Kidney (tissue), 14 donors: ENCODE results near the gene PRR29. TPM values are rescaled to one million over a fixed set of nuclear protein-coding genes. Genes with fewer than 3 reads are reported as not detected.

Source experiments
- DNase-seq, 5 donors: peaks; one replicate each; pipeline ENCODE4 v3.0.0-alpha.2; 2013 to 2020
- FAIRE-seq: peaks from 2 replicates; lab custom pipeline; 2012; peaks lifted over from hg19 to GRCh38; lab: Jason Lieb, UNC
- H3K27ac ChIP-seq, 2 donors: one replicate each; pipeline ENCODE4 v1.7.0; 2013; ENCODE audit warnings: low read depth in 2 of 2, low read length in 2 of 2, inconsistent platforms in 1 of 2
- H3K27me3 ChIP-seq: one replicate; pipeline ENCODE4 v1.7.1; 2013; ENCODE audit warnings: low read length, inconsistent platforms; ENCODE audit not compliant: control insufficient read depth, insufficient read depth
- H3K36me3 ChIP-seq, 3 donors: one replicate each; pipeline versions ENCODE4 v1.7.0 to v1.7.1; 2013; ENCODE audit warnings: low read length in 3 of 3, control low read depth in 1 of 3, inconsistent platforms in 1 of 3; ENCODE audit not compliant: insufficient read depth in 3 of 3, control insufficient read depth in 2 of 3
- H3K4me1 ChIP-seq, 3 donors: one replicate each; pipeline versions ENCODE4 v1.7.0 to v1.7.1; 2013; ENCODE audit warnings: low read length in 3 of 3, inconsistent platforms in 1 of 3, low read depth in 1 of 3; ENCODE audit not compliant: control insufficient read depth in 2 of 3, insufficient read depth in 2 of 3
- H3K4me3 ChIP-seq, 3 donors: one replicate each; pipeline versions ENCODE4 v1.7.0 to v1.8.1; 2013; ENCODE audit warnings: low read length in 3 of 3, control low read depth in 1 of 3, inconsistent platforms in 1 of 3
- H3K9ac ChIP-seq, 3 donors: one replicate each; pipeline versions ENCODE4 v1.7.0 to v1.7.1; 2013; ENCODE audit warnings: low read length in 3 of 3, control low read depth in 1 of 3, inconsistent platforms in 1 of 3
- H3K9me3 ChIP-seq, 3 donors: one replicate each; pipeline versions ENCODE4 v1.7.0 to v1.7.1; 2013; ENCODE audit warnings: low read length in 3 of 3, control low read depth in 1 of 3, inconsistent platforms in 1 of 3; ENCODE audit not compliant: control insufficient read depth in 2 of 3, insufficient read depth in 1 of 3
- intact Hi-C: fragments of 100-400 bp; cut with DNase I; formaldehyde crosslinking; loops from one replicate; pipeline ENCODE4 v1.11.1; 2022
- polyA plus RNA-seq: library from polyadenylated mRNA; stranded (reverse); fragments of 350-450 nt; fragmentation: Illumina TruSeq; extraction: RNeasy Lipid Tissue Mini Kit (QIAGEN cat#74804); gene quantifications from one replicate; pipeline ENCODE4 v1.2.3, GENCODE V29; 2014; ENCODE audit warnings: low read depth, low replicate concordance; ENCODE audit not compliant: insufficient read depth
- total RNA-seq: library from RNA; stranded (reverse); fragmentation: NEBNext Ultra II Directional; extraction: Animal tissue kit (Norgen Biotek cat#: 25700); gene quantifications from one replicate; pipeline ENCODE4 v1.2.1, GENCODE V29; 2021
- TF ChIP-seq, protein P1 (sequence below): IDR thresholded peaks from 3 replicates; pipeline ENCODE4 v1.5.1; 2012; ENCODE audit warnings: mild to moderate bottlenecking, moderate library complexity, borderline replicate concordance; ENCODE audit not compliant: insufficient read depth; ENCODE audit errors: extremely low read depth
- donor health status: control.
- donor health status: control.
- donor health status: control.
- donor health status: control.
- donor health status: control.
- donor health status: DM: yes; HTN: yes; CAD: no.
- donor health status: Normal renal cell carcinoma (clear cell type).

PRR29 gene
- total and polyA plus RNA-seq, 2 donors from 2014 or later: 1.2 to 4.4 TPM

DNA sequence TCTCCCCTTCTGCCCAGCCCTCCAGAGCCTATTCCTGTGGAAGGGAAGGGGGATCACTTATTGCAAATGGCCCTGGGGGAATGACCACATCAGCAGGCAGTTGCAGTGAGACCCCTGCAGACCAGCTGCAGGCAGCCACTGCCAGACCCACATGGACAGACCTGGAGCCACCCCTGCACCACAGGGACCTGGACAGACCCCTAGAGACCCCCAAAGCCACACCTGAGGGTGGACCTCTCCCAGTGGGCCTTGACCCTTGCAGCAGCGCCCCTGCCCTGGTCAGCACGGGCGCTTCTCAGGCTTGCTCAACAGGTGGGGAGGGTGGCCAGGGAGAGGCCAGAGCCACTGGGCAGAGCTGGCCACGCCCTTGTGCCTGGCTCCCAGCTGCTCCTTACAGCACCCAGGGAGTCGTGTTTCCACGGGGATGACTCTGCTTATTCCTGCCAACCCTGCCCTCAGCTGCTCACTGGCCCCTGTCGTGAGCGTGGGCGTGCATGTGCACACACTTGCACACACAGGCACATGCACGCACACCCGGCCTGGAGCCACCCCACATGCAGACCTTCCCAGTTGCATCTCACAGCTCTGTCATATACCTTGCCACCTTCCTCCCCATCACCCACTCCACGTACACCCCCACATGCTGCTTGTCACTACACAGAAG, 24.1 kb upstream of the PRR29 start:
- Histone ChIP-seq H3K9me3 (no peaks in the 10 kb centered on the region), H3K4me1 (no peaks in the 10 kb centered on the region), H3K4me3 (no peak overlapping the region), H3K27ac (no peak overlapping the region), H3K27me3 (no peaks in the 10 kb centered on the region), H3K9ac (no peak overlapping the region), H3K36me3 (no peaks in the 10 kb centered on the region)
- intact Hi-C loops: no loop called here
- TF ChIP-seq, protein P1, sequence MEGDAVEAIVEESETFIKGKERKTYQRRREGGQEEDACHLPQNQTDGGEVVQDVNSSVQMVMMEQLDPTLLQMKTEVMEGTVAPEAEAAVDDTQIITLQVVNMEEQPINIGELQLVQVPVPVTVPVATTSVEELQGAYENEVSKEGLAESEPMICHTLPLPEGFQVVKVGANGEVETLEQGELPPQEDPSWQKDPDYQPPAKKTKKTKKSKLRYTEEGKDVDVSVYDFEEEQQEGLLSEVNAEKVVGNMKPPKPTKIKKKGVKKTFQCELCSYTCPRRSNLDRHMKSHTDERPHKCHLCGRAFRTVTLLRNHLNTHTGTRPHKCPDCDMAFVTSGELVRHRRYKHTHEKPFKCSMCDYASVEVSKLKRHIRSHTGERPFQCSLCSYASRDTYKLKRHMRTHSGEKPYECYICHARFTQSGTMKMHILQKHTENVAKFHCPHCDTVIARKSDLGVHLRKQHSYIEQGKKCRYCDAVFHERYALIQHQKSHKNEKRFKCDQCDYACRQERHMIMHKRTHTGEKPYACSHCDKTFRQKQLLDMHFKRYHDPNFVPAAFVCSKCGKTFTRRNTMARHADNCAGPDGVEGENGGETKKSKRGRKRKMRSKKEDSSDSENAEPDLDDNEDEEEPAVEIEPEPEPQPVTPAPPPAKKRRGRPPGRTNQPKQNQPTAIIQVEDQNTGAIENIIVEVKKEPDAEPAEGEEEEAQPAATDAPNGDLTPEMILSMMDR: no peak
- FAIRE-seq (no peak), DNase-seq (peak in 2 of 5 donors; percentile 39 to 90)

- no peaks in the 10 kb centered on the region for H3K4me1 ChIP-seq
Observed at GRCh38 chr17:63974594-63975192, 23.5 kb upstream of the PRR29 start.

DNA sequence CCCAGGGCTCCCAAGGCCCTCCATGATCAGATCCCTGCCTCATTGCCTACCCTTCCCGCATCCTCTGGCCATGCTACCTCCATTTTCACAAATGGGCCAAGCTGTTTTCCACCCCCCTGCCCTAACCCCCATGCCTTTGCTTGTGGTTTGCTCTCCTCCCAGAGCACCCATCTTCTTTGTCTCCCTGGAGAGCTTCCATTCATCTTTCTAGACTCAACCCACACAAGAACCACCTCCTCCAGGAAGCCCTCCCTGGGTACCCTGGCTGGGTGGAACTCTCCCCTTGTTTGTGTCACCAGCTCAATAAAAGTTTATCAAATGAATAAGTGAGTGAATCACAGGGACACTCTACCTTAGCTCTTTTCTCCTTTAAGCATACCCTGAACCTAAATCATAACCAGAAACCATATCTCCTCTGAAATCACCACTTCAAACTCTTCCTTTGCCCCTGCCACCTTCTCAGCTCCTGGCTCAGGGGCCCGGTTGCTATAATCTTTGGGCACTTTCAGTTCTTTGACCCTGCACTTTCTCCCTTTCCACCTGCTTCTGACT, 22.5 kb upstream of the PRR29 start:
- intact Hi-C loops: no loop called here
- H3K9ac ChIP-seq: no peak overlapping the region
- H3K36me3 ChIP-seq: no peaks in the 10 kb centered on the region
- H3K4me3 ChIP-seq: no peak overlapping the region
- no peak overlapping the region for H3K27ac ChIP-seq
- DNase-seq: no peak
- no peak for FAIRE-seq
- H3K4me1 ChIP-seq: no peaks in the 10 kb centered on the region
- H3K27me3 ChIP-seq: no peaks in the 10 kb centered on the region
- H3K9me3 ChIP-seq: no peaks in the 10 kb centered on the region
- TF ChIP-seq, protein P1: no peak

More at GRCh38 chr17:63974594-63975192, 23.5 kb upstream of the PRR29 start:
- TF ChIP-seq, protein P1: no peak
- no peaks in the 10 kb centered on the region for H3K36me3 ChIP-seq
- intact Hi-C loops: no loop called here
- no peak overlapping the region for H3K9ac ChIP-seq
- DNase-seq: no peak
- no peak overlapping the region for H3K27ac ChIP-seq
- H3K4me3 ChIP-seq: no peak overlapping the region
- no peak for FAIRE-seq
- no peaks in the 10 kb centered on the region for H3K27me3 ChIP-seq
- H3K9me3 ChIP-seq: no peaks in the 10 kb centered on the region
